Adrenal gland (tissue), 5 donors: ENCODE data around the gene GALNT18.

ENCODE experiments used
- POLR2A ChIP-seq, 2 donors: fragments of 450-650 bp; IDR thresholded peaks; one replicate each; pipeline ENCODE4 v1.6.1; 2017; ENCODE audit warnings: antibody characterized with exemption in 2 of 2, mild to moderate bottlenecking in 2 of 2, moderate library complexity in 1 of 2
- TF ChIP-seq, protein P1 (sequence below), 6 experiments: fragments of 450-650 bp in 4 of 6; fragments of 200-600 bp in 2 of 6; sonication (generic) in 1 of 6; IDR thresholded peaks; 1 replicate in 5 of 6; 2 replicates in 1 of 6; pipeline versions ENCODE4 v1.5.1 to v1.8.0; 2016 to 2021; ENCODE audit warnings: antibody characterized with exemption in 6 of 6, mild to moderate bottlenecking in 2 of 6, moderate library complexity in 1 of 6
- donor health status: DM: no; HTN: no; CAD: no.

DNA sequence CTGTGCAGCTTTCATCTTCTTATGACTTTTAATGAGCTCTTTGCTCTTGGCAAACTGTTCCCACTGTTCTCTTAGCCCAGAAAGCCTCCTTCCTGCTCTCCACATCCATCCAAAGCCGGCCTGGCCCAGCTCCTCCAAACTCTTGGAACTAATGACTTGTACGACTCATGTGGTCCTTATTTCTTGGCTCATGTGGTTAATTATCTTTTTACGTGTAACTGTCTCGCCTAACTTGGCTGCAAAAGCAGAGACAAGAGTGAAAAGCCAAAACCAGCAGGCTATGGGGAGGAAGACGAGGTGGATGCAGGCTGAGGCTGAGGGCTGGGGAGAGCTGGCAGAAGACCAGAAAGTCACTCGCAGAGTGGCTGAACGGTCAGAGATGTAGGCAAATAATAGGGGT lies 274.2 kb downstream of the GALNT18 start:
- TF ChIP-seq, protein P1, sequence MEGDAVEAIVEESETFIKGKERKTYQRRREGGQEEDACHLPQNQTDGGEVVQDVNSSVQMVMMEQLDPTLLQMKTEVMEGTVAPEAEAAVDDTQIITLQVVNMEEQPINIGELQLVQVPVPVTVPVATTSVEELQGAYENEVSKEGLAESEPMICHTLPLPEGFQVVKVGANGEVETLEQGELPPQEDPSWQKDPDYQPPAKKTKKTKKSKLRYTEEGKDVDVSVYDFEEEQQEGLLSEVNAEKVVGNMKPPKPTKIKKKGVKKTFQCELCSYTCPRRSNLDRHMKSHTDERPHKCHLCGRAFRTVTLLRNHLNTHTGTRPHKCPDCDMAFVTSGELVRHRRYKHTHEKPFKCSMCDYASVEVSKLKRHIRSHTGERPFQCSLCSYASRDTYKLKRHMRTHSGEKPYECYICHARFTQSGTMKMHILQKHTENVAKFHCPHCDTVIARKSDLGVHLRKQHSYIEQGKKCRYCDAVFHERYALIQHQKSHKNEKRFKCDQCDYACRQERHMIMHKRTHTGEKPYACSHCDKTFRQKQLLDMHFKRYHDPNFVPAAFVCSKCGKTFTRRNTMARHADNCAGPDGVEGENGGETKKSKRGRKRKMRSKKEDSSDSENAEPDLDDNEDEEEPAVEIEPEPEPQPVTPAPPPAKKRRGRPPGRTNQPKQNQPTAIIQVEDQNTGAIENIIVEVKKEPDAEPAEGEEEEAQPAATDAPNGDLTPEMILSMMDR (IDR thresholded peaks at IDR 0.05) = no peak
- no peak for TF ChIP-seq POLR2A (IDR thresholded peaks at IDR 0.05)
